Adrenal gland (tissue), 12 donors: Measurements from ENCODE around the gene MAPK1. TPM values are rescaled to one million over a fixed set of nuclear protein-coding genes. Genes with fewer than 3 reads are reported as not detected.
"Not testable (repeated sequence)": the region's sequence is repeated elsewhere in the genome, so short reads cannot be mapped to it uniquely, and the experiment has no call there.

ENCODE experiments used
- DNase-seq, 7 donors: peaks; one replicate each; pipeline ENCODE4 v3.0.0-alpha.2; 2019 to 2020
- H3K27ac ChIP-seq, 5 donors: fragments of 200-600 bp; sonication (generic) in 4 of 5; 1 replicate in 3 of 5; 2 replicates in 2 of 5; pipeline versions ENCODE4 v1.5.1 to v1.8.0; 2016 to 2020; ENCODE audit warnings: mild to moderate bottlenecking in 1 of 5
- H3K27me3 ChIP-seq: fragments of 200-600 bp; 2 replicates; pipeline ENCODE4 v1.8.0; 2021
- H3K36me3 ChIP-seq, 2 donors: fragments of 200-600 bp; replicated peaks in 1 of 2; 1 replicate in 1 of 2; 2 replicates in 1 of 2; pipeline versions ENCODE4 v1.5.1 to v1.8.0; 2018 to 2022
- H3K4me1 ChIP-seq, 2 donors: fragments of 200-600 bp; replicated peaks in 1 of 2; 1 replicate in 1 of 2; 2 replicates in 1 of 2; pipeline versions ENCODE4 v1.5.1 to v1.8.0; 2018 to 2021
- H3K4me3 ChIP-seq, 4 donors: fragments of 200-600 bp; sonication (generic) in 3 of 4; one replicate each; pipeline ENCODE4 v1.5.1; 2016 to 2018
- H3K9me3 ChIP-seq, 3 donors: fragments of 200-600 bp; sonication (generic) in 1 of 3; replicated peaks in 1 of 3; 1 replicate in 2 of 3; 2 replicates in 1 of 3; pipeline versions ENCODE4 v1.5.1 to v1.8.0; 2016 to 2021
- CTCF ChIP-seq, 6 experiments: fragments of 450-650 bp in 4 of 6; fragments of 200-600 bp in 2 of 6; sonication (generic) in 1 of 6; IDR thresholded peaks; 1 replicate in 5 of 6; 2 replicates in 1 of 6; pipeline versions ENCODE4 v1.5.1 to v1.8.0; 2016 to 2021; ENCODE audit warnings: antibody characterized with exemption in 6 of 6, mild to moderate bottlenecking in 2 of 6, moderate library complexity in 1 of 6
- POLR2A ChIP-seq, 2 donors: fragments of 450-650 bp; IDR thresholded peaks; one replicate each; pipeline ENCODE4 v1.6.1; 2017; ENCODE audit warnings: antibody characterized with exemption in 2 of 2, mild to moderate bottlenecking in 2 of 2, moderate library complexity in 1 of 2
- whole genome bisulfite sequencing, 4 donors: extraction: QIAGEN DNeasy Blood & Tissue Kit in 2 of 4; methylation state at CpG; one replicate each; pipeline versions ENCODE4 v1.1.5 to v1.1.7; 2013 to 2017; 5-methylcytosine and 5-hydroxymethylcytosine counted together
- intact Hi-C, 2 donors: fragments of 100-400 bp; cut with DNase I; formaldehyde crosslinking; loops; one replicate each; pipeline versions ENCODE4 v1.14.1 to v1.15.0; 2022 to 2023
- polyA plus RNA-seq, 3 donors: library from polyadenylated mRNA; stranded (reverse); fragments of 200-250 nt in 2 of 3; fragments of 350-450 nt in 1 of 3; fragmentation: Illumina TruSeq in 1 of 3; extraction: RNeasy Lipid Tissue Mini Kit (QIAGEN cat#74804) in 1 of 3; gene quantifications; one replicate each; pipeline ENCODE4 v1.2.3, GENCODE V29; 2013 to 2014
- total RNA-seq, 9 donors: library from RNA; depleted of rRNA in 4 of 9; stranded (reverse); fragments of >200 nt in 4 of 9; fragments of 120-200 nt in 1 of 9; fragmentation: NEBNext Ultra II Directional in 1 of 9; extraction: Animal tissue kit (Norgen Biotek cat#: 25700) in 1 of 9; gene quantifications; one replicate each; pipeline versions ENCODE4 v1.1.0 to v1.2.4, GENCODE V29; 2013 to 2023
- donor health status: healthy with polysubstance abuse.
- donor health status: Bipolar disorder and iron deficiency.
- donor health status: DM: yes; HTN: yes; CAD: no.
- donor health status: DM: no; HTN: no; CAD: no.
- donor health status: DM: no; HTN: no; CAD: no.
- donor health status: DM: yes; HTN: yes; CAD: no.

MAPK1 gene
- total and polyA plus RNA-seq, 12 donors: 9.6 to 201 (median 94.4) TPM

- Histone ChIP-seq H3K36me3 (no peaks in the 10 kb centered on the region), H3K4me1 (peaks cover 0 to 1% of the 10 kb centered on the region in 2 donors), H3K4me3 (no peak overlapping the region), H3K9me3 (no peaks in the 10 kb centered on the region), H3K27me3 (no peaks in the 10 kb centered on the region), H3K27ac (no peak overlapping the region)
- TF ChIP-seq POLR2A (IDR thresholded peaks at IDR 0.05): no peak
- no peak for TF ChIP-seq CTCF (IDR thresholded peaks at IDR 0.05)
- WGBS, 4 donors: 90 to 94% (median 91%) methylated on average over 9 to 10 of the region's 10 CpGs
- intact Hi-C loops: no loop called here
- DNase-seq: peak in 1 of 7 donors; percentile 14
Observed at GRCh38 chr22:21881841-21882753, 14.7 kb upstream of the MAPK1 start.

DNA sequence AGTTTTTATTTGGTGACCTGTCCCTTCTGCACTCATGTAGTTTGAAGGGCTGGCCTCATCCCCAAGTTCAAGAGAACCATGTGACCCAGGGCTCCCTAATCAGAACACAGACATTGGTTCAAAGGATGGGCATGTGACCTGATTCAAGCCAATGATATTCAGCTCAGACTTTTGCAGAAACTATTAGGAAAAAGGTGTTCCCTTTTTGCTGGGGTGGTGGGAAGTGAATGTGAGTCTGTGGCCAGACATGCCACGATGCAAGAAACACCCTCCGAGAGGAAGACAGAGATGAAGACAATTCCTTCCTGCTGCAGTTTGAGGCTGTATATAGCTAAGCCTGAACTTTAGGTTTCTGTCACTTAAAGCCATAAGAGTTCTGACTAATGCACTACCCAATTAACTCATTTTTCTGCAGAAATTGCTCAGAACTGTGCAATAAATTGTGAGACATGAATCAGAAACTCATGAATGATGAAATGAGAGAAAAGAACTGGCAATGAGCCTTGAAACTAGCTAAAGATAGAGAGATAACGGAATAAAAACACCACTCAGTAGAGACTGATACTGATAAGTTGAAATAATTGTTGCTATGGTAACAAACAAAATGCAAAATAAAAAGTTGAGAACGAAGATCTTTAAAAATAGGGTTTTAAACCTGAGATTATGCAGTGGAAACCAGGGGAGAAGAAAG, 9.2 kb upstream of the MAPK1 start:
- Histone ChIP-seq H3K27me3 (no peaks in the 10 kb centered on the region), H3K9me3 (no peaks in the 10 kb centered on the region), H3K27ac (peak overlapping the region in 2 of 5 donors; percentile 19 to 44), H3K4me1 (peaks cover 9 to 10% of the 10 kb centered on the region in 2 donors), H3K36me3 (no peaks in the 10 kb centered on the region), H3K4me3 (no peak overlapping the region)
- TF ChIP-seq CTCF (IDR thresholded peaks at IDR 0.05): no peak
- TF ChIP-seq POLR2A (IDR thresholded peaks at IDR 0.05): no peak
- 15 to 24% (median 22%) methylated on average over 4 of the region's 4 CpGs for WGBS, 4 donors
- peak in 3 of 7 donors; percentile 17 to 48 (median 21) for DNase-seq
- intact Hi-C loops: no loop called here

- H3K4me1 ChIP-seq: peaks cover 9 to 10% of the 10 kb centered on the region in 2 donors
- H3K27me3 ChIP-seq, intact Hi-C loops, H3K36me3 ChIP-seq, H3K9me3 ChIP-seq, H3K27ac ChIP-seq, H3K4me3 ChIP-seq: not testable (repeated sequence)
- peak in 1 of 7 donors; percentile 4 for DNase-seq
- 78 to 90% (median 83%) methylated on average over 3 to 4 of the region's 4 CpGs for WGBS, 4 donors
Observed at GRCh38 chr22:21874953-21875352, 7.5 kb upstream of the MAPK1 start.

DNA sequence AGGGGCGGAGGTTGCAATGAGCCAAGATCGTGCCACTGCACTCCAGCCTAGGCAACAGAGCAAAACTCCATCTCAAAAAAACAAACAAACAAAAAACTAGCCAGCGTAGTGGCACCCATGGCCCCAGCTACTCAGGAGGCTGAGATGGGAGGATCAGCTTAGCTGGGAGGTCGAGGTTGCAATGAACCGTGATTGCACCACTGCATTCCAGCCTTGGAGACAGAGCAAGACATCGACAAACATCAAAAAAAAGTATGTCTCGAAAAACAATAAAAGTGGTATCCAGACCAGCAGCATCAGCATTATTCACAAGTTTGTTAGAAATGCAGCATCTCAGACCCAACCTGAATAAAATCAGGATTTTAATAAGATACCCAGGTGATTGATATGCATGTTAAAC, 6.2 kb upstream of the MAPK1 start:
- Histone ChIP-seq H3K36me3 (no peaks in the 10 kb centered on the region), H3K27me3 (no peaks in the 10 kb centered on the region), H3K4me3 (no peak overlapping the region), H3K4me1 (peaks cover 9 to 14% of the 10 kb centered on the region in 2 donors), H3K27ac (no peak overlapping the region), H3K9me3 (no peaks in the 10 kb centered on the region)
- peak in 1 of 7 donors; percentile 31 for DNase-seq
- no peak for TF ChIP-seq POLR2A (IDR thresholded peaks at IDR 0.05)
- no peak for TF ChIP-seq CTCF (IDR thresholded peaks at IDR 0.05)
- intact Hi-C loops: no loop called here
- WGBS, 4 donors: 93 to 97% (median 95%) methylated on average over 7 of the region's 7 CpGs

DNA sequence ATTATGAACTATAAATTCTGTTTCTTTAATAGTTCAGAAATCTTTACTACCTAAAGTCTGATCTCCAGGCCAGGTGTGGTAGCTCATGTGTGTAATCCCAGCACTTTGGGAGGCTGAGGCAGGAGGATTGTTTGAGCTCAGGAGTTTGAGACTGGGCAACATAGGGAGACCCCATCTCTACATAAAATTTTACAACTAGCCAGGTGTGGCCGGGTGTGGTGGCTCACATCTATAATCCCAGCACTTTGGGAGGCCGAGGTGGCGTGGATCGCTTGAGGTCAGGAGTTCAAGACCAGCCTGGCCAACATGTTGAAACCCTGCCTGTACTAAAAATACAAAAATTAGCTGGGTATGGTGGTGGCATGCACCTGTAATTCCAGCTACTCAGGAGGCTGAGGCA, 5.3 kb upstream of the MAPK1 start:
- H3K9me3 ChIP-seq, H3K36me3 ChIP-seq, H3K27me3 ChIP-seq, intact Hi-C loops, H3K4me3 ChIP-seq, H3K27ac ChIP-seq, DNase-seq: not testable (repeated sequence)
- 94 to 100% (median 98%) methylated on average over 4 of the region's 4 CpGs for whole genome bisulfite sequencing, 4 donors
- H3K4me1 ChIP-seq: peaks cover 9 to 23% of the 10 kb centered on the region in 2 donors
